ENCODE results near the gene HPD. TPM values are rescaled to one million over a fixed set of nuclear protein-coding genes. Genes with fewer than 3 reads are reported as not detected.
A peak's percentile ranks its signal among the peaks of the same experiment; 100 is the strongest.

HPD gene
- total RNA-seq, 1 experiment from 2014 or later: not detected

- Histone ChIP-seq H3F3A (ENCODE audit: low read length, unreplicated experiment) (no peaks in the 10 kb centered on the region), H3K4me2 (ENCODE audit: low read length) (peak overlapping the region; percentile 93), H3K27me3 (ENCODE audit: low read length) (no peaks in the 10 kb centered on the region), H3K27ac (ENCODE audit: low read length) (peak overlapping the region; percentile 99), H3K36me3 (ENCODE audit: low read depth, low read length) (0 out of 2 replicates have a peak, but pooled peaks cover under 1% of the 10 kb centered on the region), H3K9ac (ENCODE audit: low read length) (peak overlapping the region; percentile 99), H3K9me2 (replicated peaks; ENCODE audit: low read length) (no peaks in the 10 kb centered on the region), H3K9me3 (ENCODE audit: low read length) (no peaks in the 10 kb centered on the region), H3K4me3 (ENCODE audit: low read length) (peak overlapping the region; percentile 80), H3K4me1 (ENCODE audit: insufficient read depth, low read length) (peaks cover 47% of the 10 kb centered on the region), H2AFZ (ENCODE audit: low read length) (no peak overlapping the region; the same call in 1 of the 2 replicates), H4K20me1 (ENCODE audit: low read length) (peaks cover 4% of the 10 kb centered on the region; the same call in 1 of the 2 replicates), H3K79me2 (ENCODE audit: low read length) (peaks cover 81% of the 10 kb centered on the region)
- DNase-seq (no peak), ATAC-seq (no peak)
- intact Hi-C loops (cut with micrococcal nuclease): no loop called here
- TF ChIP-seq EZH2 (IDR thresholded peaks at IDR 0.05; ENCODE audit: low read length, unreplicated experiment) (no peak), EZH2phosphoT487 (IDR thresholded peaks at IDR 0.05; ENCODE audit: borderline replicate concordance, low read length) (no peak), CTCF (conservative IDR thresholded peaks at IDR 0.05; ENCODE audit: low read depth, low read length) (no peak)
- POLR2A ChIA-PET (ENCODE audit: unreplicated experiment): interaction anchor here (0.6 to 1.3 kb wide), 3 partner anchors 8 to 112 kb away, joined by 5 to 24 read pairs (median 16); no protein-coding TSS in a partner anchor
- BruUV-seq (replicated peaks): TSS peak; percentile 81
- CTCF ChIA-PET: interaction anchor here (0.7 to 1.5 kb wide), 3 partner anchors 8 to 597 kb away, joined by 3 to 7 read pairs (median 6); partner anchors contain the start of gene RHOF
These were observed 56.2 kb downstream of the HPD start for GRCh38 chr12:121802485-121802842.

GRCh38 chr12:121801595-121802484, 56.8 kb downstream of the HPD start:
- POLR2A ChIA-PET (ENCODE audit: unreplicated experiment): interaction anchor here (0.6 to 1.2 kb wide), 3 partner anchors 8 to 979 kb away, joined by 4 to 24 read pairs (median 7); no protein-coding TSS in a partner anchor
- Histone ChIP-seq H3K36me3 (ENCODE audit: low read depth, low read length) (no peaks in the 10 kb centered on the region), H3K27ac (ENCODE audit: low read length) (peak overlapping the region; percentile 99), H3F3A (ENCODE audit: low read length, unreplicated experiment) (no peaks in the 10 kb centered on the region), H3K9ac (ENCODE audit: low read length) (peak overlapping the region; percentile 99), H3K79me2 (ENCODE audit: low read length) (peaks cover 80% of the 10 kb centered on the region), H4K20me1 (ENCODE audit: low read length) (peaks cover 2% of the 10 kb centered on the region; the same call in 1 of the 2 replicates), H3K4me1 (ENCODE audit: insufficient read depth, low read length) (peaks cover 49% of the 10 kb centered on the region), H3K4me3 (ENCODE audit: low read length) (peak overlapping the region; percentile 80), H3K9me3 (ENCODE audit: low read length) (no peaks in the 10 kb centered on the region), H3K4me2 (ENCODE audit: low read length) (peak overlapping the region; percentile 93), H3K27me3 (ENCODE audit: low read length) (no peaks in the 10 kb centered on the region), H3K9me2 (replicated peaks; ENCODE audit: low read length) (no peaks in the 10 kb centered on the region), H2AFZ (ENCODE audit: low read length) (no peak overlapping the region)
- DNase-seq (peak; percentile 27), ATAC-seq (no peak)
- TF ChIP-seq EZH2 (IDR thresholded peaks at IDR 0.05; ENCODE audit: low read length, unreplicated experiment): no peak
- no peak for TF ChIP-seq EZH2phosphoT487 (IDR thresholded peaks at IDR 0.05; ENCODE audit: borderline replicate concordance, low read length)
- CTCF ChIA-PET: interaction anchor here (0.7 to 1.5 kb wide), 3 partner anchors 10 to 598 kb away, joined by 3 to 7 read pairs (median 5); no protein-coding TSS in a partner anchor
- intact Hi-C loops (cut with micrococcal nuclease): no loop called here
- no TSS peak for BruUV-seq (replicated peaks)
